Fibroblast of lung (primary cell): Measurements from ENCODE around the gene TANGO2.

ENCODE experiments used
- EZH2 ChIP-seq: IDR thresholded peaks from 2 replicates; pipeline ENCODE4 v1.5.1; 2012; ENCODE audit warnings: low read length, control low read depth, mild to moderate bottlenecking; ENCODE audit errors: missing control alignments
- TF ChIP-seq, protein P1 (sequence below), 2 donors: IDR thresholded peaks in 1 of 2; conservative IDR thresholded peaks in 1 of 2; 1 replicate in 1 of 2; 2 replicates in 1 of 2; pipeline ENCODE4 v1.5.1; 2011 to 2012; ENCODE audit warnings: low read length in 2 of 2, control low read depth in 1 of 2, inconsistent platforms in 1 of 2, low read depth in 1 of 2, mild to moderate bottlenecking in 1 of 2

DNA sequence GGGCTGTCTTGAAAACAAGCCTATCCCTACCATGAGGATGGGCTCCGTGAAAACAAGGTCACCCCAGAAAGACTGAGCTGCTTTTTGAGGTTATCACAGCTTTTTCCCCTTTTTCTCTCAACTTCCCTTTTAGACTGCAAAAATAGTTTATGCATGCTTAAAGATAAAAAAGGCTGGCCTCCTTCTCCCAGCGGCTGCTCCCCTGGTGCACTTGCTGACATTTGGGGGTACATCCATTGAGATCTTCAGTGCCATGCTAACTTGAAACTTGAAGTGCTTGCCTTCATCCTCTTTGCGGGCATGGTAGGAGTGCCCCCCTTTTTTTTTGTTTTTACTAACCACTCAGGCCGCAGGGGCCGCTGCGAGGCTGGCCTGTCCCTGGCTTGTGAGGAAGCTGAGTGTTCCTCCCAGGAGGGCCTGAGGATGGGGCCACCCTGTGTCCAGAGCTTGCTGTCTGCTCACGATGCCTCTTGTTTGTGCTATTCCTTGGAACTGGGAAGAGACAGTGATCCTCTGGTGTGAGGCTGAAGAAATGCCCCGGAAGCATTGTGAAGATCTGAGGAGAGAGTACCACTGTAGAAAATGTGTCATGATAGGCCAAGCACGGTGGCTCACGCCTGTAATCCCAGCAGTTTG, 2.2 kb downstream of the TANGO2 start:
- TF ChIP-seq, protein P1, sequence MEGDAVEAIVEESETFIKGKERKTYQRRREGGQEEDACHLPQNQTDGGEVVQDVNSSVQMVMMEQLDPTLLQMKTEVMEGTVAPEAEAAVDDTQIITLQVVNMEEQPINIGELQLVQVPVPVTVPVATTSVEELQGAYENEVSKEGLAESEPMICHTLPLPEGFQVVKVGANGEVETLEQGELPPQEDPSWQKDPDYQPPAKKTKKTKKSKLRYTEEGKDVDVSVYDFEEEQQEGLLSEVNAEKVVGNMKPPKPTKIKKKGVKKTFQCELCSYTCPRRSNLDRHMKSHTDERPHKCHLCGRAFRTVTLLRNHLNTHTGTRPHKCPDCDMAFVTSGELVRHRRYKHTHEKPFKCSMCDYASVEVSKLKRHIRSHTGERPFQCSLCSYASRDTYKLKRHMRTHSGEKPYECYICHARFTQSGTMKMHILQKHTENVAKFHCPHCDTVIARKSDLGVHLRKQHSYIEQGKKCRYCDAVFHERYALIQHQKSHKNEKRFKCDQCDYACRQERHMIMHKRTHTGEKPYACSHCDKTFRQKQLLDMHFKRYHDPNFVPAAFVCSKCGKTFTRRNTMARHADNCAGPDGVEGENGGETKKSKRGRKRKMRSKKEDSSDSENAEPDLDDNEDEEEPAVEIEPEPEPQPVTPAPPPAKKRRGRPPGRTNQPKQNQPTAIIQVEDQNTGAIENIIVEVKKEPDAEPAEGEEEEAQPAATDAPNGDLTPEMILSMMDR (conservative IDR thresholded peaks at IDR 0.05 in 1 of 2, IDR thresholded peaks at IDR 0.05 in 1 of 2; ENCODE audit: low read depth in 1 of 2, low read length in 2 of 2) = no peak
- TF ChIP-seq EZH2 = no peak
